HG02870 (cell line): ENCODE results near the gene TAPT1.

Experiments used
- ATAC-seq: cut with Tn5 transposase; IDR thresholded peaks from one replicate; pipeline ENCODE4 v1.9.1; 2021; ENCODE audit warnings: mild to moderate bottlenecking, moderate library complexity; ENCODE audit not compliant: unreplicated experiment

Gene TAPT1

DNA sequence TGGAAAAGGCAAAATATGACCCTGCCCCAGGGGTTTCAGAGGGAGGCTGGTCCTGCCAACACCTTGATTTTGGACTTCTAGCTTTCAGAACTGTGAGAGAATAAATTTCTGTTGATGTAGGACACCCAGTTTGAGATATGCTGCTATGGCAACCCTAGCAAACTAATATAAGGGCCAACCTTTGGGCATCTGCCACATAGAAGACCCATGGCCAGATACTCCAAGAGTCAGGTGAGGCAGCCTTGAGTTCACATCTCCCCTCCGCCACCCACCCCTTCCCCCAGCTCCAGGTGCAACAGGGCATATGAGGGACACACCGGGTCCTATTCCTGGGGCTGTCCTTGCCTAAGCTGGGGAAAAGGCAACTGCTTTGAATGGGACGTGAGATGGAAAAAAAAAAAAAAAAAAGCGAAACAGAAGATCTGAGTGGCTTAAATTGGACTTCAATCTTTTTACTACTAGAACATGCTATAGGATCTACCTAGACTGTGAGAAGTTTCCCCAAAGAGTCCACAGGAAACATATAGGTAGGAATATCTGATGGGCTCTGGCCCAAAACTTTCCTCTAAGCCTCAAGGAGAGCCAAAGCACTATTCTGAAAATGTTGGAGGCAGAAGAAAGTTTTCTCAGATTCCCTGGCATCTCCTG lies 85.9 kb downstream of the TAPT1 start:
- no peak for ATAC-seq

DNA sequence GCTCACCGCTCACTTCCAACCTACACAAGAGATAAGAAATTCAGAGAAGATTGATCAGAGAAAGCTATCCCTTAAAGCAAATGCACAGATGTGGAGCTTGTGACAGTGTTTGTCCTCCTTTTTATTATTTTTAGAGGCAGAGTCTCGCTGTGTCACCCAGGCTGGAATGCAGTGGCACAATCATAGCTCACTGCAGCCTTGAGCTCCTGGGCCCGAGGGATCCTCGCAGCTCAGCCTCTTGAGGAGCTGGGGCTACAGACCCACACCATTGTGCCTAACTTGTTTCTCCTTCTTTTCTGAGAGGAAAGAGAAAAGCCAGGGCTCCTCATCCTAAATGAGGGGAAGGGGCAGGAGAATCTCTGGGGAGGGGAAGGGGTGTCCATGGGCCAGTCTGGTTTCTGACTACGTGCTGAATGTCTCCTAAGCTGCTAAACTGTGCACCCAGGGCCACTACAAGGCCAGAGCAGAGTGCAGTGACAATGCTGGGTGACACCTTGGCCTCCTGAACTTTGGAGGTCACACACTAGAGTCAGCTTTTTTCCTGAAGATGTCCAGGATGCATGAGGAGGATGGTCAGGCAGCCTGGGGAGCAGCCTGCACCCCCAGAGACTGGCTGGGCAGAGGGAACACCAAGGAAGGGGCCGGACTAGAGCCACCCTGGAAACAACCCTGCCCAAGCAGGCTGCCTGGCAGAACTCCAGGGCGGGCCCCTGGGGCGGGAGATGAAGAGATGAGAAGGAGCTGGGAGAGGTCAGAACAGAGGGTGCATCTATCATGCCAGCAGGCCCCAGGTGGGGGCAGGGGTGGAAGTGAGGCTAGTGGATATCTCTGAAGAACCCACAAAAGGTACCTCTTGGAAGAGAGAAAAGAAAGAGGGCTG lies 87.0 kb downstream of the TAPT1 start:
- no peak for ATAC-seq

DNA sequence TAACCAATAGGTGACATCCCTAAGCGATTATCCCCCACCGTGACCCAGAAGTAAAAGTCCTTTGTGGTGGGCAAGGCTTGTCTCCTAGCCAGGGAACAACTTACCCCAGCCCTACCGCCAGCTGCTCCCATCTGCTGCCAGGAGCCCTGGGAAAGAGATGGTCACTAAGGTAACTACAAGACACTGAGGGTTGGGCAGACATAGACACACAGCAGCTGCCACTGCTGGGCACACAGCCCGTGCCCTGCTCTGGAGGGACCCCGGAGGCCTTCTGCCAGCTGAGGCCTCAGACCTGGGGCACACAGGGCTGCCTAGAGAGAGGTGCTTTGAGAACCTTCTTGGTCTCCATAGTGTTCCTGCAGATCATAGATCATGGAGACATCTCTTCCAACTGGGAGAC lies 89.4 kb downstream of the TAPT1 start:
- ATAC-seq: no peak

DNA sequence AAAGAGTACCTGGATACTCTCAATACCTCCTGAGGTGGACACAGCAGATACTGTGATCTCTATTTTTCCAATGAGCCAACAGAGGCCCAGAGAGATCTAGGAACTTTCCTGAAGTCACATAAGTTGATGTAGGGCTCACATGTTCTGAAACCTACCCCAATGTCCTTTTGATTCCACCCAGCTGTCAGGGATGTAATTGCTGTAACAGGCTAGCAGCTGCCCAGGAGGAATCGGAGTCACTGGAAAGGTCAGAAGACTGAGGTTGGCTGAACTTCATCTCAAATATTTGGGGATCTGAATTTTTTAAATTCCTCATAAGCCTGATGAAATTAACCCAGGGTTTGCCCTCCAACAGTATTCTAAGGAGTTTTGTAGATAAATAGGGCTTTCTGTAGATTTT lies 90.0 kb downstream of the TAPT1 start:
- no peak for ATAC-seq

DNA sequence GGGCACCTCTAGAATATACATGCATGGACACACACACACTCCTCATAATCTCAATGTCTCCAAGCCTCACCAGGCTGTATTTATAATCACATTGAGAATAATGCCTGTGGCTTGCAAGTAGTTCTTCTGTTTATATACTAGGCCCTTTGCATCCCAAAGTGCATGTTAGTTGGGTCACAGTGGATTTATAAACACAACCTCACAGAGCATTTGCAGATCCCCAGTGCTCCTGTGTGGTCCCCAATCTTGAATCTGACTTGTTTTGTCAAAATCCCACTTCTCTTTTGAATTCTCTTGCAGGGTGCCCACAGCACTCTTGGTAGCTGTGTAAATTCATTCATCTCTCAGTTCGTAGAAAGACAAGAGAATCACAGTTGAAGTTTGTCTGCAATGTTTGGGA lies 92.9 kb downstream of the TAPT1 start:
- ATAC-seq: no peak

DNA sequence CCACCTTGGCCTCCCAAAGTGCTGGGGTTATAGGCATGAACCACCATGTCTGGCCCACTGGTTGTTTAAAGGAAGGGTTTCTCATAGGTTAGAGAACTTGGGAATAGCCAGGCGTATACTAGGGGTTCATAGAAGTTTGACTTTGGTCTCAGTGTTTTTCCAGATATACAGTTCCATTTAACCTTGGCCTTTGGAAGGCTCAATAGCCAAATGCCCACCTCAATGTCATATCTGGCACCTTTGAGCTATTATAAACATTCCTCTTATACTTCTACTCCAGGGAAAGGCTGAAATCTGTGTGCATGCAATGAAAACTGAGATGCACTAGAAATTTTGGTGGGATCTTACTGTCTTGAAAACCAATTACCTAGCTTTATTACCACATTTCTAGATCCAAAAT lies 95.0 kb downstream of the TAPT1 start:
- no peak for ATAC-seq

DNA sequence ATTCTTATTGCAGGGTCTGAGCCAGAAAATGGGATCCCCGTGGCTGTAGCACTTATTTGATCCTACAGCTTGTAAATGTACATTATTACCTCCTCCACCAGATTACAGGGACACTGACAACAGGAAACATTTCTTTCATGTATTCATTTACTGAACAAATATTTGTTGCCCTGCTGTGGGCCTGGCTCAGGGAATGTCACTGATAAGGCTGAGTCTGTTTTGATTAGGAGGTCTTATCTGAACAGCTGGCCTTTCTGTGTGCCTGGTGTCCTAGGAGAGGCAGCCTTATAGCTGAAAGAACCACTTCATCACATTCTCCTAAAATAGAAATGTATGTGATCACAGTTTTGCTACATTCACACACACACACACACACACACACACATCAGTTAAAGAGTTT lies 96.9 kb downstream of the TAPT1 start:
- ATAC-seq: no peak

DNA sequence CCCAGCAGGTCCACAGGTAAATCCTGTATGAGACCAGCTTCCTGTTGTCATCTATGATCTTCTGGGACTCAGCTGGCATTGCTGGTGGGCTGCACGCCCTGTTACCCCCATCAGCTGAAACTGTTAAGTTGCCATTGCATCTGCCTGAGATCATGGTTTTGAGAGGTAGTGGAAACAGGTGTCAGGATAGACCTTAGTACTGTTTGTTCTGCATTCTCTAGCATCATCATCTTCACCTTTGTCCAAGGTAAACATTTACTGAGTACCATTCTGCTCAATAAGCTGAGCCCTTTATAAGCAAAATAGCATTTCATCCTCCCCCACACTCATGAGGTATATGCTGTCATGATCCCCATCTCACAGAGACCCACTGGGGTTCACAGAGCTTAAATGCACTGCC lies 99.6 kb downstream of the TAPT1 start:
- no peak for ATAC-seq

DNA sequence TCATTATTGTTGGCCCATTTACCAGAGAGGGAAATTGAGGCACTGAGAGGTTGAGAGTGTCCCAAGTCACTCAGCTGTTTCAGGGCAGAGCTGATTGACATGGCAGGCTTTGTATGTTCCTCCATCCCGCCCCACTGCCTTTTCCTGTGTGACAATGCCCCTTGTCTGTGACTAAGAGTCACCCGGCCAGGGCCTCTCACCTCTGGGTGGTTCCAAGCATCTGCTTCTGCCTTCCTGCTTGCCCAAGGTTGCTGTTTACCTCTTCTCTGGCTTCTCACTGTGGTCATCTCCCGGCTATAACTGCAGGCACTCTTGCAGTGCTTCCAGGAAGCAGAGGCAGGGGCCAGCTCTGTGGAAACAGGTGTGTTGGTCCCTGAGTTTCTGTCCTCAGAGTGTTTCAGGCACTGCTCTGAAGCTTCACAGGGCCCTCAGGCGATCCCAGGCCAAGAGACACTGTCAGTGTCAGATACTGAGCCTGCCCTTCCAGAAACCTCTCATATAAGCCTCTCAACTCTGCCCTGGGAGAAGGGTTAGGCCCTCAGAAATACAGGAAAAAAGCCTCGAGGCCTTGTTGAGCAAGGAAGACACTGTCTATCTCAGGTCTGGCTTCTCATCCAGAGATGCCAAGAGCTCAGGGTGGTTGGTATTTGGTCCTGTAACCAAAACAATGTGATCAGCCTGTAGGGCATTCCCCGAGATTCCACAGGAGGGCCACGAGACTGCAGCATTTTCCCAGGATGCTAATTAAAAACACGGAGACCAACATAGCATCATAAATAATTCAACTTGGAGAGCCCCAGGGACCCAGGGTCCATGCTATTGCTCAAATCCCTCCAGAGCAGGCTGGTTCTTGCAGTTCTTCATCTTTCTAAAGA lies 100.5 kb downstream of the TAPT1 start:
- no peak for ATAC-seq

DNA sequence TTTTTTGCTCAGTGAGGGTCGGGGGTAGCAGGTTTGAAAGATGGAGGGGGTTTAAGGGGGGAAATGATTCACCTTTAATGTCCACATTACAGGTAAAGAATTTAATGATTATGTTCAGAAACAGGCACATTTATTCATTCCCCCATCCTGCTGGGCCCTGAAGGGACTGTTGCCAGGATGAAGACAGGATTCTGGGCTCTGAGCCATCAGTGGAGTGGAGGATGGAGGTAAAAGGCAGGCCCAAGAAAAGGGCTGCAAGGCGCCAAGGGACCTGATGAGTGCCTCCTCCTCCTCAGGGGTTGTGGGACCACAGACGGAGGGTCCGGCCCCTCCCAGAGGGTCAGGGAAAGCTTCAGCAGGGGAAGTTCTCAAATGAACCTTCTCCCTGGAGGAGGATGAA lies 102.0 kb downstream of the TAPT1 start:
- no peak for ATAC-seq

DNA sequence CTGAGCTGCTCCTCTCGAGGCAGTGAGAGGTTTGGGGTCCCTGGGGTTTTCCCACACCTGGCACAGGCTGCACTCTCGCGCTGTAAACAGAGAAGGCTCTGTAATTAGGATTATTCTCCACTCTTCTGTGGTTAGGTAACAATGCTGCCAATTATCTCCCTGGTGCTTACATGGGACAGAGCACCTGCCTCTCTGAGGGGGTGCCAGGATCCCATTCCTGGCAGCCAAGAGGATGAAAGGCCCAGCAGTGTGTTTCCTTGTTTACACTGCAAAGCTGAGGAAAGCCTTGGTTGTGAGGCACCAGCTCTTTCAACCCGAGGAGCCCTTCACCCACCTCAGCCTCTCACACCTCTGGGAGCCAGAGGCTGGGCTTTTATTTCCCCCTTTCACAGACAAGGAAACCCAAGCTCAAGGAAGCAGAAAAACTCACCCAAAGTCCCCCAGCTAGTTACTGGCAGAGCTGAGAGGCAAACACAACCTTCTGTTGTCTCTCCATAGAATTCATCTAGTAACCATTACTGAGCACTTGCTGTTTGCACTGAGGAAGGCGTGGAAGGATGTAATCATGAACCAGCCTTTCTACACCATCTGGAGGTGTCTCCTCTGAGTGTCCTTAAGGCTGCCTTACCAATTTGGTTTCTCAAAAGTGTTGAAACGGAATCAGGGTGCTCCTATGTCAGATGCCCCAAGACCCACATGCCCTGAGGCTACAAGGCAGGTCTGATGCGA lies 102.8 kb downstream of the TAPT1 start:
- ATAC-seq: no peak

DNA sequence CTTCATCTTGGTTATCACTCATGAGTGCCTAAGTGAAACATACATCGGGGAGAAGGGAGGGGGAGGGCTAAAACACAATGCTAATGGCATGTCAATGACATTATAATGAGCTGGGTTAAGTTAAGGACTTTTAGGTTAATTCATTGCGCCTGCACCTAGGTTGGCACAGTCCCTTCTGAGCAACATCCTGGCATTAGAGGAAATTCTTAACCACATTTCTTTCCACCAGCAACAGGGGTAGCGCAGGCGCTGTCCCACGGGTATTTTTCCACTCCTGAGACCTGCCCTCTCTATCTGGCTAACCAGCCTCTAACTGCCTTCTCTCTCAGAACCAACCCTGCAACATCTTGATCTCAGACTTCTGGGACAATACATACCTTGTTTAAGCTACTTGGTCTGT lies 103.5 kb downstream of the TAPT1 start:
- ATAC-seq: no peak

DNA sequence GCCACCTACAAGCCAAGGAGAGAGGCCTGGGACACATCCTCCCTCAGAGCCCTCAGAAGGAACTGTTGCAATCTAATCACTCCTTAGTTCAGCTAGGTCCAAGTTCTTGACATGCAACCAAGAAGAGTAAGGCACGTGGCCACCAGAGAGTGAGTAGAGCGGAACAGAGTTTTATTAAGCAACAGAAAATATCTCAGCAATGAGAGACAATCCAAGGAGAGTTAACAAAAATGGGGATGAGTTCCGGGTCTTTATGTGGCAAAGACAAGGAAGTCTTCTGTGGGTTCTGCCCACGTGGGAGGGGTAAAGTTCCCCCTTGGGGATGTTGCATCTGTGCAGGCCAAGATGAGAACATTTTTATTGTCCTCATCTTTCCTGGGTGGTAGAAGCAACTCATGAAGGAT lies 104.0 kb downstream of the TAPT1 start:
- ATAC-seq: no peak

DNA sequence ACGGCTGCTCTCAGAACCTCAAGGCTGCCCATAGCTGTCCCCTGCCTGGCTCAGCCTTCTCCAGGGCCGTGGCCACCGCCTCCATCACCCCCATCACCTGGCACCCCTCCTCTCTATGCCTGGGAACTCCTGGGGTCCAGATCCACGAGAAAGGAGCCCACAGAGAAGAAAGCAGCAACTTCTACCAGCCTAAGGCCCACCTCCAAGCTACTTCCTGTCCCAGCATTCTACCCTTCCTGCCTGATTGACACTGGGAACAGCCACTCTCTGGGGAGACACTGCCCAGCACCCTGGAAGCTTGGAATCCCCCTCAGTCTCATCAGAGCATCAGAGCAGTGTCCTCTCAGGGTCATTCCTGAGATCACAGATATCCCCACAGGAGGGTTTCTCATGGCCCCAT lies 105.6 kb downstream of the TAPT1 start:
- ATAC-seq: no peak

DNA sequence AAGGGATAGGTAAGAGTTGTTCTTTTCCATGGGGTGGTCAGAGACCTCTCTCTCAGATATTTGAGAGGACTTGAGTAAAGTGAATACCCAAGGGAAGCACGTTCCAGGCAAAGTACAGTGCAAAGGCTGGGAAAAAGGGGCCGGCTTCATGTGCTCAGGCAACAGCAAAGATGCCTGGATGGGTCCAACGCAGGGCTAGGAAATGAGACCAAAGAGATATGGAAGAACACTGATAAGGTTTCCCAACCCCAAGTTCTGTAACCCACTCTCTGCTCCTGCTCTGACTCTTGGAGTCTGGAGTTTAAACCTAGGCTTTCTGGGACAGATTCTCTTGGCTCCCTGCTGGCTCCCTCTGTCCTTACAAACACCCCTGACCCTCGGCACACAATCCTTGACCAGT lies 106.3 kb downstream of the TAPT1 start:
- ATAC-seq: no peak

DNA sequence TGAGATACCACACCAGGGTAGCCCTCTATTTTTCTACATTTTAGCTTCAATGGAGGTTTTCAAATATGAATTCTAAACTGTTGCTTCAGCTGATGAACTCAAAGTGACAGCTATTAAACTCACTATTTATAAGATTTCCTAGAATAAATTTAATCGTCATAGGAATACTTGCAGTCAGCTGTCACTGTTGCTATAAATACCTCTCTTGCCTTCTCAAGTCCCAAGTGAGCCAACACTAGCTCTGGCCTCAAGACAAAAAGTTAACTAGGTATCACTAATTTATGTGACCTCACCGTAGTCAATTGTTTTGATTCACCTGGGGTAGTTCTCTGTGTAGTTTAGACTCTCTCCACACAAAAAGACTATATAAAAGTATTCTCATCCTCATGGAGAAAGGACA lies 108.2 kb downstream of the TAPT1 start:
- no peak for ATAC-seq

DNA sequence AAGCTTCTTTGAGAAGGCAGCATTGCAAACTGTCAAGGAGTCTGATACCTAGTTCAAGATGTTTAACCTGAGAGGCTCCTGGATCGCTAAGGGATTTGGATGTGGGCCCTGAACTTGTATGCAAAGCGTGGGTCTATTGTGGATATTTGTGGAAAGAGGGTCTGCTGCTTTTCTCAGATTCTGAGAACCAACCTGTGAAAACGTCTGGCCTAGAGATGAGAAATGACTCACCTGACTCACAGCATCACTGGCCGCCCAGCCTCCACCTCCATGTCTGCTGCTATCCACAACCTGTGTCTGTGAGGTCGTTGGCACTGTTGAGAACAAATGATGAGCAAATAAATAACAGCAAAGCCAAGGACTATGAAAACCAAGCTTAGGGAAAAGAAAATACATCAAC lies 109.1 kb downstream of the TAPT1 start:
- ATAC-seq: no peak

DNA sequence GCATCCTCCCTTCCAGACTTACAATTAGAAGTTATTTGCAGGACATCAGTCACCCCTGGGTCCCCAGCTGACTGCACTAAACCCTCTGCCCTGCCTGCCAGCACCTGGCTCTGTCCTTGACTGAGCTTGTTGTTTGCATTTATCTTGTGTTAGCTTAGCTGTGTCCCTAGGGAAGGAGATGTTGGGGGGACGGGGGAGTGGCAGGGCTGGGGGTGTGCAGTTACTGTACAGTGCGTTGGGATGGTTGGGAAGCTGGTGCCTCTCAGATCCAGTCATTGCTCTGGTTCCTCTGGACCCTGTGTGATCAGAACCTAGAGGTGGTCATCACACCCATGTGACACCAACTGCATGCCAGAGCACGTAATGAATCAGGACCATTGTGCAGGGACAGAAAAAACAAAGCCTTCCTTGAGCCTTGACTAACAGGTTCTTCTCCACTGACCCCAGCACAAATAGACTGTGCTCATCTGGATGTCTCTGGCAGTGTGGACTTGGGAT lies 109.7 kb downstream of the TAPT1 start:
- no peak for ATAC-seq

DNA sequence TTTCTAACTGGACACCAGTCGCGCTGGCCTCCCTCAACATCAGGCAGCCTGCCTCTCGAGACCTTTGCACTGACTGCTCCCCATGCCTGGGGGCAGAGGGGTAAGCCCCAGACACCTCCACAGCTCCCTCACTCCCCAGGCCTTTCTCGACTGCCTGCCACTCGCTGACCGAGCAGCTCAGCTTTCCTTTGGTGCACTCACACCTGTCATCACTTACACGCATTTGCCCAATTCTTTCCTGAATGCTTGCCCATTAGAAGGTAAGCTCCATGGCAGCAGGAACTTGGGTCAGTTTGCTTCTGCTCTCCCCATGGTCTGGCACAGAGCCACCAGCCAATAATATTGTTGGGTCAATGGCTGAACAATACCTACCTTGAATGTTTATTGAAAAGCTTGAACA lies 110.3 kb downstream of the TAPT1 start:
- no peak for ATAC-seq

DNA sequence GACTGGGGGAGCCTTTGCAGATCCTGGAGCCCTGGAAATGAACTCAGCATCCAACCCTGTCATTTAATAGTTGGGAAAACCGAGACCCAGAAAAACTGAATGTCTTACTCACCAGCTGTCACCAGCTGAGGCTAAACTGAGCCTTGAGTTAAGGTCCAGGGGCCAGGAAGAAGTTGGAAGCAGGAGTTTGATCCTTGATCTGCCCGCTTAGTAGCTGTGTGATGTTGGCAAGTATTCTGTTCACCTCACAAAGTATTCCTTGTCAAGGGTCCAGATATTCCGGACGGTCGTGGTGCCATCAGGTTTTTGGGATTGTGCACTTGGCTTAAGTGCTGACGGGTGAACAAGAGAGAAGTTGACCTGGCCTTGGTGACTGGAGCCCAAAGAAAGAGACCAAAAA lies 111.7 kb downstream of the TAPT1 start:
- no peak for ATAC-seq

DNA sequence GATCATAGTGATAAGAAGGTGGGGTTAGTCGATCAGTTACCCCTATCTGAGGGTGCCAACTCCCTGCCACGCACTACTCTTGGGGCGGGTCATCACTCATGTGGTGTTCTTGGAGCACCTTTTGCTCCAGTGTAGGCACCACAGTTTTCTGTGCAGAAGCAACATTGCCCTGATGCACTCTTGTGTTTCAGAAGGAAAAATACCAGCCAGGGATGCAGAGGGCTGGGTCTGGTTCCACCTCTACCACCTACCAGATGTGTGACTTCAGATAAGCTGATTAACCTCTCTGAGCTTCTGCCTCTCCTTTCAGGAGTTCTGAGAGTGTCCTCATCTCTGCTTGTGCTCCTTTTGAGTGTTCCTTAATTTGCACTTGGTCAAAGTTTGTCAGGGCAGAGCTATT lies 112.5 kb downstream of the TAPT1 start:
- no peak for ATAC-seq
